ENCODE data around the gene LAMA4.

DNA sequence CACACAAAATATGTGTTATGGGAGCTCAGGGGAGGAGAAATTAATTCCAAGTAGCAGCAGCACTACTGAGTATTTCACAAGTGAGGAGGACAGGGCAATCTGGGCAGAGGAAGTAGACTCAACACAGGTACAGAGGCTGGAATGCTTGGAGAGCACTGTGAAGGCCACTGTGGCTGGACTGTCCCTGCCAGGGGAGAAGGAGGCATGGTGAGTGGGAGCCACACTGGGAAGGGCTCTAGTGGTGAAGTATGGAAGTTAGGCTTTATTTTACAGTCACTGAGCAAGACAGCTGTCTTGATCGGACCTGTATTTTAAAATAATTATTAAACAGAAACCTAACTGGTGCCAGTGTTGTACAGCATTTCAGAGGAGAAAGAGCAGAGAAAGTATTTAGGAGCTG lies 138.1 kb downstream of the LAMA4 start:
- TF ChIP-seq, protein P1, sequence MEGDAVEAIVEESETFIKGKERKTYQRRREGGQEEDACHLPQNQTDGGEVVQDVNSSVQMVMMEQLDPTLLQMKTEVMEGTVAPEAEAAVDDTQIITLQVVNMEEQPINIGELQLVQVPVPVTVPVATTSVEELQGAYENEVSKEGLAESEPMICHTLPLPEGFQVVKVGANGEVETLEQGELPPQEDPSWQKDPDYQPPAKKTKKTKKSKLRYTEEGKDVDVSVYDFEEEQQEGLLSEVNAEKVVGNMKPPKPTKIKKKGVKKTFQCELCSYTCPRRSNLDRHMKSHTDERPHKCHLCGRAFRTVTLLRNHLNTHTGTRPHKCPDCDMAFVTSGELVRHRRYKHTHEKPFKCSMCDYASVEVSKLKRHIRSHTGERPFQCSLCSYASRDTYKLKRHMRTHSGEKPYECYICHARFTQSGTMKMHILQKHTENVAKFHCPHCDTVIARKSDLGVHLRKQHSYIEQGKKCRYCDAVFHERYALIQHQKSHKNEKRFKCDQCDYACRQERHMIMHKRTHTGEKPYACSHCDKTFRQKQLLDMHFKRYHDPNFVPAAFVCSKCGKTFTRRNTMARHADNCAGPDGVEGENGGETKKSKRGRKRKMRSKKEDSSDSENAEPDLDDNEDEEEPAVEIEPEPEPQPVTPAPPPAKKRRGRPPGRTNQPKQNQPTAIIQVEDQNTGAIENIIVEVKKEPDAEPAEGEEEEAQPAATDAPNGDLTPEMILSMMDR (IDR thresholded peaks at IDR 0.05) = peak in 1 of 7 experiments; percentile 13
- no peak for TF ChIP-seq EP300 (IDR thresholded peaks at IDR 0.05)
- no peak for TF ChIP-seq POLR2A (IDR thresholded peaks at IDR 0.05)
- no peak for TF ChIP-seq POLR2AphosphoS5 (IDR thresholded peaks at IDR 0.05)
